Smooth muscle cell (in vitro differentiated cells): Measurements from ENCODE around the gene FADS2. TPM values are rescaled to one million over a fixed set of nuclear protein-coding genes. Genes with fewer than 3 reads are reported as not detected.

ENCODE experiments used
- DNase-seq: peaks from one replicate; lab custom pipeline; 2025; ENCODE audit not compliant: unreplicated experiment; lab: John Stamatoyannopoulos, UW
- H2AFZ ChIP-seq: fragments of 200-600 bp; sonication (generic); 2 replicates; pipeline ENCODE4 v1.6.0; 2016; ENCODE audit warnings: antibody characterized with exemption, low read depth, mild to moderate bottlenecking
- H3F3A ChIP-seq: fragments of 200-600 bp; sonication (generic); 2 replicates; pipeline ENCODE4 v1.6.0; 2017; ENCODE audit warnings: antibody characterized with exemption, low read depth
- H3K27ac ChIP-seq: fragments of 200-600 bp; sonication (generic); 2 replicates; pipeline ENCODE4 v1.5.1; 2016; ENCODE audit warnings: low read depth, mild to moderate bottlenecking
- H3K27me3 ChIP-seq: fragments of 200-600 bp; sonication (generic); 2 replicates; pipeline ENCODE4 v1.6.1; 2016; ENCODE audit warnings: low read depth, mild to moderate bottlenecking
- H3K36me3 ChIP-seq: fragments of 200-600 bp; sonication (generic); 2 replicates; pipeline ENCODE4 v1.5.1; 2016; ENCODE audit warnings: low read depth
- H3K4me1 ChIP-seq: fragments of 200-600 bp; sonication (generic); 2 replicates; pipeline ENCODE4 v1.5.1; 2016; ENCODE audit warnings: low read depth
- H3K4me2 ChIP-seq: fragments of 200-600 bp; sonication (generic); 2 replicates; pipeline ENCODE4 v1.6.0; 2016; ENCODE audit warnings: mild to moderate bottlenecking
- H3K4me3 ChIP-seq: fragments of 200-600 bp; sonication (generic); 2 replicates; pipeline ENCODE4 v1.5.1; 2016; ENCODE audit warnings: mild to moderate bottlenecking
- H3K79me2 ChIP-seq: fragments of 200-600 bp; sonication (generic); 2 replicates; pipeline ENCODE4 v1.6.0; 2016; ENCODE audit warnings: low read depth, mild to moderate bottlenecking
- H3K9ac ChIP-seq: fragments of 200-600 bp; sonication (generic); 2 replicates; pipeline ENCODE4 v1.6.0; 2016; ENCODE audit warnings: low read depth
- H3K9me3 ChIP-seq: fragments of 200-600 bp; sonication (generic); replicated peaks from 2 replicates; pipeline ENCODE4 v1.5.1; 2016; ENCODE audit warnings: low read depth
- H4K20me1 ChIP-seq: fragments of 200-600 bp; sonication (generic); 2 replicates; pipeline ENCODE4 v1.6.0; 2016; ENCODE audit warnings: low read depth
- CTCF ChIP-seq: fragments of 200-600 bp; sonication (generic); IDR thresholded peaks from 2 replicates; pipeline ENCODE4 v1.5.1; 2017; ENCODE audit warnings: borderline replicate concordance, mild to moderate bottlenecking, antibody characterized with exemption; ENCODE audit not compliant: insufficient read depth, poor library complexity, severe bottlenecking
- WGBS: methylation state at CpG from one replicate; pipeline ENCODE4 v1.1.7; 2016; ENCODE audit warnings: low lambda C conversion rate; 5-methylcytosine and 5-hydroxymethylcytosine counted together
- polyA plus RNA-seq: library from polyadenylated mRNA; unstranded; fragments of >200 nt; fragmentation: Nextera tagmentation; extraction: Ambion mirVana; gene quantifications from 2 replicates; pipeline ENCODE4 v1.2.1, GENCODE V29; 2016
- total RNA-seq: library from RNA; depleted of rRNA; stranded (reverse); fragments of >200 nt; gene quantifications from 2 replicates; pipeline ENCODE4 v1.2.3, GENCODE V29; 2014

The FADS2 gene
- total and polyA plus RNA-seq, 2 experiments from 2014 or later = 279 to 495 TPM

- H4K20me1 ChIP-seq = peaks cover 5% of the 10 kb centered on the region
- H3F3A ChIP-seq = no peaks in the 10 kb centered on the region
- peaks cover 3% of the 10 kb centered on the region for H3K4me1 ChIP-seq
- no peak for DNase-seq
- no peaks in the 10 kb centered on the region for H3K27me3 ChIP-seq
- no peaks in the 10 kb centered on the region for H3K36me3 ChIP-seq
- TF ChIP-seq CTCF = no peak
- no peak overlapping the region for H3K9ac ChIP-seq
- H3K27ac ChIP-seq = no peak overlapping the region
- no peak overlapping the region for H2AFZ ChIP-seq
- no peaks in the 10 kb centered on the region for H3K79me2 ChIP-seq
- no peak overlapping the region for H3K4me3 ChIP-seq
- 98% methylated on average over 3 of the region's 3 CpGs for WGBS
- H3K4me2 ChIP-seq = no peak overlapping the region
- H3K9me3 ChIP-seq = no peaks in the 10 kb centered on the region
These were observed 58.5 kb downstream of the FADS2 start for GRCh38 chr11:61886643-61887042.

- no peaks in the 10 kb centered on the region for H3K27me3 ChIP-seq
- TF ChIP-seq CTCF = no peak
- WGBS = 84% methylated on average over 7 of the region's 7 CpGs
- no peak overlapping the region for H3K27ac ChIP-seq
- peaks cover 5% of the 10 kb centered on the region for H4K20me1 ChIP-seq
- no peak overlapping the region for H3K4me3 ChIP-seq
- H3K9me3 ChIP-seq = no peaks in the 10 kb centered on the region
- H2AFZ ChIP-seq = no peak overlapping the region
- H3K36me3 ChIP-seq = no peaks in the 10 kb centered on the region
- H3F3A ChIP-seq = no peaks in the 10 kb centered on the region
- no peak for DNase-seq
- H3K9ac ChIP-seq = no peak overlapping the region
- peaks cover 3% of the 10 kb centered on the region for H3K4me1 ChIP-seq
- no peak overlapping the region for H3K4me2 ChIP-seq
- H3K79me2 ChIP-seq = no peaks in the 10 kb centered on the region
These were observed 59.9 kb downstream of the FADS2 start for GRCh38 chr11:61887839-61888494.

- Histone ChIP-seq H2AFZ (no peak overlapping the region), H3F3A (no peaks in the 10 kb centered on the region), H3K4me3 (no peak overlapping the region), H3K9me3 (no peaks in the 10 kb centered on the region), H3K4me2 (no peak overlapping the region), H3K79me2 (no peaks in the 10 kb centered on the region), H3K27ac (no peak overlapping the region), H3K9ac (no peak overlapping the region), H3K4me1 (peaks cover 3% of the 10 kb centered on the region), H3K36me3 (no peaks in the 10 kb centered on the region), H3K27me3 (no peaks in the 10 kb centered on the region), H4K20me1 (peaks cover 5% of the 10 kb centered on the region)
- TF ChIP-seq CTCF = no peak
- no peak for DNase-seq
- WGBS = 91% methylated on average over 12 of the region's 12 CpGs
These were observed 60.5 kb downstream of the FADS2 start for GRCh38 chr11:61888590-61888989.

GRCh38 chr11:61889831-61890230 is 61.7 kb downstream of the FADS2 start:
- TF ChIP-seq CTCF = no peak
- H3K4me1 ChIP-seq = peaks cover 3% of the 10 kb centered on the region
- DNase-seq = no peak
- peak overlapping the region; percentile 98 for H3K4me2 ChIP-seq
- H3K27me3 ChIP-seq = no peaks in the 10 kb centered on the region
- peaks cover 5% of the 10 kb centered on the region for H4K20me1 ChIP-seq
- no peak overlapping the region for H3K4me3 ChIP-seq
- no peaks in the 10 kb centered on the region for H3F3A ChIP-seq
- no peak overlapping the region for H3K9ac ChIP-seq
- H3K79me2 ChIP-seq = no peaks in the 10 kb centered on the region
- H3K27ac ChIP-seq = no peak overlapping the region
- H3K36me3 ChIP-seq = no peaks in the 10 kb centered on the region
- 69% methylated on average over 10 of the region's 10 CpGs for WGBS
- no peak overlapping the region for H2AFZ ChIP-seq
- no peaks in the 10 kb centered on the region for H3K9me3 ChIP-seq
